OCI-LY7 (cell line): Measurements from ENCODE around the gene NGF.

Experiments used
- EZH2phosphoT487 ChIP-seq: fragments of 200-600 bp; sonication (generic); IDR thresholded peaks from 2 replicates; pipeline ENCODE4 v1.6.1; 2018; ENCODE audit warnings: low read depth, borderline replicate concordance, mild to moderate bottlenecking, mixed run types, antibody characterized with exemption, low read length, moderate library complexity, mixed read lengths
- TF ChIP-seq, protein P1 (sequence below): fragments of 200-600 bp; sonication (generic); conservative IDR thresholded peaks from 2 replicates; pipeline ENCODE4 v1.5.1; 2014; ENCODE audit warnings: mild to moderate bottlenecking, antibody characterized with exemption, low read length, moderate library complexity, mixed read lengths

DNA sequence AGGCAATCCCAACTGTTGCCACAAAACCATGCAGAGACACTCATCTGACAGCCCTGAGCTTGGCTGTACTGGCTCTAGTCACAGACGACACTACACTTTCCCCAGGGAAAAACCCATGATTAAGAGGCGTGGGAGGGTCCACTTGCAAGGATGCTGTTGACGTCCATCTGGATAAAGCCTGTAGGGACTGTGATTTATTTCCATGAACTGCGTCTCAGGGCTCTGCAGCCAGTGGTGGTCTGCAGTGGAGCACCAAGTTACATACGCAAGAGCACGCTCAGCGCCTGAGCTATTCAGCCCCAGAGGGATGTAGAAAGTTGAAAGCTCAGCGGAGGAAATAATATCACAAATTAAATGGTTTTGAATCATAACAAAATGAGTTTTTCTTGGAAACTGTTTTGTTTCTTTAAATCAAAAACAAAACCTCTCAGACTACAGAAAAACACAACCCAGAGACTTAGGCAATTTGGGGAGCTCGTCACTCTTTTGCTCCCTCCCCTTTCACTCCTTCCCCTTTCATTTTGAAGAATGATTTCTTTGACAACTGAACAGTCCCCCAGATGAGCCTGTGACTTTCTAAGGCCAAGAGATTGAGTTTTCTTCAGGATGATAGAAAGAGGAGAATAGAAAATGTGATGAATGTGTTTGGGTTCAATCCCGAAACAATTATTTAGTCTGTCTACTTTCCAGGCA is 71.2 kb downstream of the NGF start:
- TF ChIP-seq, protein P1, sequence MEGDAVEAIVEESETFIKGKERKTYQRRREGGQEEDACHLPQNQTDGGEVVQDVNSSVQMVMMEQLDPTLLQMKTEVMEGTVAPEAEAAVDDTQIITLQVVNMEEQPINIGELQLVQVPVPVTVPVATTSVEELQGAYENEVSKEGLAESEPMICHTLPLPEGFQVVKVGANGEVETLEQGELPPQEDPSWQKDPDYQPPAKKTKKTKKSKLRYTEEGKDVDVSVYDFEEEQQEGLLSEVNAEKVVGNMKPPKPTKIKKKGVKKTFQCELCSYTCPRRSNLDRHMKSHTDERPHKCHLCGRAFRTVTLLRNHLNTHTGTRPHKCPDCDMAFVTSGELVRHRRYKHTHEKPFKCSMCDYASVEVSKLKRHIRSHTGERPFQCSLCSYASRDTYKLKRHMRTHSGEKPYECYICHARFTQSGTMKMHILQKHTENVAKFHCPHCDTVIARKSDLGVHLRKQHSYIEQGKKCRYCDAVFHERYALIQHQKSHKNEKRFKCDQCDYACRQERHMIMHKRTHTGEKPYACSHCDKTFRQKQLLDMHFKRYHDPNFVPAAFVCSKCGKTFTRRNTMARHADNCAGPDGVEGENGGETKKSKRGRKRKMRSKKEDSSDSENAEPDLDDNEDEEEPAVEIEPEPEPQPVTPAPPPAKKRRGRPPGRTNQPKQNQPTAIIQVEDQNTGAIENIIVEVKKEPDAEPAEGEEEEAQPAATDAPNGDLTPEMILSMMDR: no peak
- TF ChIP-seq EZH2phosphoT487: no peak
